Ovary (tissue), 9 donors: Measurements from ENCODE around the gene PCDHA1. TPM values are rescaled to one million over a fixed set of nuclear protein-coding genes. Genes with fewer than 3 reads are reported as not detected.
A peak's percentile ranks its signal among the peaks of the same experiment; 100 is the strongest.
"Not testable (repeated sequence)": the region's sequence is repeated elsewhere in the genome, so short reads cannot be mapped to it uniquely, and the experiment has no call there.

ENCODE experiments used
- DNase-seq, 5 donors: peaks; one replicate each; pipeline ENCODE4 v3.0.0-alpha.2; 2019 to 2020
- H3K27ac ChIP-seq, 2 donors: fragments of 200-600 bp; one replicate each; pipeline versions ENCODE4 v1.5.1 to v1.8.0; 2019 to 2022
- H3K27me3 ChIP-seq: fragments of 200-600 bp; one replicate; pipeline ENCODE4 v1.8.0; 2022
- H3K36me3 ChIP-seq: fragments of 200-600 bp; sonication (generic); one replicate; pipeline ENCODE4 v1.5.1; 2019
- H3K4me1 ChIP-seq: one replicate; pipeline ENCODE4 v1.8.1; 2013; ENCODE audit warnings: mild to moderate bottlenecking, moderate library complexity; ENCODE audit not compliant: insufficient read depth
- H3K4me3 ChIP-seq: fragments of 200-600 bp; sonication (generic); one replicate; pipeline ENCODE4 v1.5.1; 2017
- H3K9me3 ChIP-seq, 2 donors: fragments of 200-600 bp in 1 of 2; sonication (generic) in 1 of 2; one replicate each; pipeline versions ENCODE4 v1.5.1 to v1.8.1; 2013 to 2019; ENCODE audit warnings: mild to moderate bottlenecking in 1 of 2, moderate library complexity in 1 of 2
- EP300 ChIP-seq: sonication (generic); formaldehyde crosslinking; IDR thresholded peaks from one replicate; pipeline ENCODE4 v1.6.1; 2017; ENCODE audit warnings: antibody characterized with exemption
- POLR2A ChIP-seq: fragments of 450-650 bp; IDR thresholded peaks from one replicate; pipeline ENCODE4 v1.6.1; 2017; ENCODE audit warnings: antibody characterized with exemption, mild to moderate bottlenecking, moderate library complexity
- WGBS, 3 donors: extraction: QIAGEN DNeasy Blood & Tissue Kit in 1 of 3; methylation state at CpG; one replicate each; pipeline versions ENCODE4 v1.1.5 to v1.1.7; 2013 to 2017; 5-methylcytosine and 5-hydroxymethylcytosine counted together
- intact Hi-C, 4 donors: fragments of 100-400 bp; cut with DNase I; formaldehyde crosslinking; loops; one replicate each; pipeline versions ENCODE4 v1.11.0 to v1.15.1; 2022 to 2023
- polyA plus RNA-seq, 2 donors: library from polyadenylated mRNA; stranded (reverse); fragments of 200-250 nt in 1 of 2; fragments of 350-450 nt in 1 of 2; fragmentation: Illumina TruSeq in 1 of 2; extraction: RNeasy Lipid Tissue Mini Kit (QIAGEN cat#74804) in 1 of 2; gene quantifications; one replicate each; pipeline ENCODE4 v1.2.3, GENCODE V29; 2013 to 2014
- total RNA-seq, 7 donors: library from RNA; depleted of rRNA in 2 of 7; stranded (reverse); fragments of >200 nt in 2 of 7; fragmentation: NEBNext Ultra II Directional in 3 of 7; extraction: Animal tissue kit (Norgen Biotek cat#: 25700) in 3 of 7; gene quantifications; one replicate each; pipeline versions ENCODE4 v1.1.0 to v1.2.4, GENCODE V29; 2016 to 2023
- TF ChIP-seq, protein P1 (sequence below), 3 donors: fragments of 450-650 bp in 2 of 3; fragments of 200-600 bp in 1 of 3; IDR thresholded peaks; one replicate each; pipeline versions ENCODE4 v1.5.1 to v1.8.0; 2016 to 2022; ENCODE audit warnings: antibody characterized with exemption in 3 of 3, mild to moderate bottlenecking in 1 of 3
- donor health status: DM: no; HTN: no; CAD: no; lungs with moderate emphysema.
- donor health status: DM: no; HTN: no; CAD: no.
- donor health status: Bipolar disorder and iron deficiency.
- donor health status: DM: yes; HTN: yes; CAD: no.
- donor health status: DM: no; HTN: no; CAD: no.
- donor health status: DM: yes; HTN: yes; CAD: no.

The PCDHA1 gene
- total and polyA plus RNA-seq, 9 donors, result 0.05 TPM; not detected in 8

- Histone ChIP-seq H3K27me3 (no peaks in the 10 kb centered on the region), H3K36me3 (no peaks in the 10 kb centered on the region), H3K9me3 (peaks cover 0 to 35% of the 10 kb centered on the region in 2 donors), H3K27ac (no peak overlapping the region), H3K4me1 (no peaks in the 10 kb centered on the region), H3K4me3 (no peak overlapping the region)
- TF ChIP-seq EP300, result no peak
- TF ChIP-seq, protein P1, sequence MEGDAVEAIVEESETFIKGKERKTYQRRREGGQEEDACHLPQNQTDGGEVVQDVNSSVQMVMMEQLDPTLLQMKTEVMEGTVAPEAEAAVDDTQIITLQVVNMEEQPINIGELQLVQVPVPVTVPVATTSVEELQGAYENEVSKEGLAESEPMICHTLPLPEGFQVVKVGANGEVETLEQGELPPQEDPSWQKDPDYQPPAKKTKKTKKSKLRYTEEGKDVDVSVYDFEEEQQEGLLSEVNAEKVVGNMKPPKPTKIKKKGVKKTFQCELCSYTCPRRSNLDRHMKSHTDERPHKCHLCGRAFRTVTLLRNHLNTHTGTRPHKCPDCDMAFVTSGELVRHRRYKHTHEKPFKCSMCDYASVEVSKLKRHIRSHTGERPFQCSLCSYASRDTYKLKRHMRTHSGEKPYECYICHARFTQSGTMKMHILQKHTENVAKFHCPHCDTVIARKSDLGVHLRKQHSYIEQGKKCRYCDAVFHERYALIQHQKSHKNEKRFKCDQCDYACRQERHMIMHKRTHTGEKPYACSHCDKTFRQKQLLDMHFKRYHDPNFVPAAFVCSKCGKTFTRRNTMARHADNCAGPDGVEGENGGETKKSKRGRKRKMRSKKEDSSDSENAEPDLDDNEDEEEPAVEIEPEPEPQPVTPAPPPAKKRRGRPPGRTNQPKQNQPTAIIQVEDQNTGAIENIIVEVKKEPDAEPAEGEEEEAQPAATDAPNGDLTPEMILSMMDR (IDR thresholded peaks at IDR 0.05), result no peak
- no peak for TF ChIP-seq POLR2A
- 26 to 49% (median 44%) methylated on average over 2 of the region's 2 CpGs for WGBS, 3 donors
- DNase-seq, result no peak
- intact Hi-C loops, result no loop called here
These were observed 5.1 kb downstream of the PCDHA1 start for GRCh38 chr5:140791089-140791488.

GRCh38 chr5:140794595-140795258 is 8.8 kb downstream of the PCDHA1 start, which contains the start of gene PCDHA2:
TSS of gene PCDHA2 (plus strand) at chr5:140794852.
- intact Hi-C loops, result no loop called here
- H3K27ac ChIP-seq, result no peak within 1 kb of the TSS
- H3K4me3 ChIP-seq, result peak within 1 kb of the TSS; percentile 12
- 15 to 23% (median 18%) methylated on average over 27 of the region's 27 CpGs for WGBS, 3 donors
- no peaks in the 10 kb centered on the region for H3K36me3 ChIP-seq
- peaks cover 0 to 15% of the 10 kb centered on the region in 2 donors for H3K9me3 ChIP-seq
- H3K27me3 ChIP-seq, result no peaks in the 10 kb centered on the region
- DNase-seq, result no peak
- TF ChIP-seq EP300, result no peak
- no peak for TF ChIP-seq POLR2A
- TF ChIP-seq, protein P1 (IDR thresholded peaks at IDR 0.05), result no peak
- no peaks in the 10 kb centered on the region for H3K4me1 ChIP-seq

DNA sequence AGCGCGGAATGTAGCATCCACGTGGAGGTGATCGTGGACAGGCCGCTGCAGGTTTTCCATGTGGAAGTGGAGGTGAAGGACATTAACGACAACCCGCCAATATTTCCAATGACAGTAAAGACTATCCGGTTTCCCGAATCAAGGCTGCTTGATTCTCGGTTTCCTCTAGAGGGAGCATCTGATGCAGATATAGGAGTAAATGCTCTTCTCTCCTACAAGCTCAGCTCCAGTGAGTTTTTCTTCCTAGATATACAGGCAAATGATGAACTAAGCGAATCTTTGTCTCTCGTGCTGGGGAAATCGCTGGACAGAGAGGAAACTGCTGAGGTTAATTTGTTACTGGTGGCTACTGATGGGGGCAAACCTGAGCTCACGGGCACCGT is 9.3 kb downstream of the PCDHA1 start:
- DNase-seq, result no peak
- Histone ChIP-seq H3K27ac (no peak overlapping the region), H3K4me1 (no peaks in the 10 kb centered on the region), H3K9me3 (peaks cover 0 to 15% of the 10 kb centered on the region in 2 donors), H3K36me3 (no peaks in the 10 kb centered on the region), H3K4me3 (peak overlapping the region; percentile 12), H3K27me3 (no peaks in the 10 kb centered on the region)
- TF ChIP-seq EP300 (no peak), POLR2A (no peak)
- TF ChIP-seq, protein P1 (IDR thresholded peaks at IDR 0.05), result no peak
- 15 to 23% (median 23%) methylated on average over 15 of the region's 15 CpGs for WGBS, 3 donors
- intact Hi-C loops, result no loop called here

DNA sequence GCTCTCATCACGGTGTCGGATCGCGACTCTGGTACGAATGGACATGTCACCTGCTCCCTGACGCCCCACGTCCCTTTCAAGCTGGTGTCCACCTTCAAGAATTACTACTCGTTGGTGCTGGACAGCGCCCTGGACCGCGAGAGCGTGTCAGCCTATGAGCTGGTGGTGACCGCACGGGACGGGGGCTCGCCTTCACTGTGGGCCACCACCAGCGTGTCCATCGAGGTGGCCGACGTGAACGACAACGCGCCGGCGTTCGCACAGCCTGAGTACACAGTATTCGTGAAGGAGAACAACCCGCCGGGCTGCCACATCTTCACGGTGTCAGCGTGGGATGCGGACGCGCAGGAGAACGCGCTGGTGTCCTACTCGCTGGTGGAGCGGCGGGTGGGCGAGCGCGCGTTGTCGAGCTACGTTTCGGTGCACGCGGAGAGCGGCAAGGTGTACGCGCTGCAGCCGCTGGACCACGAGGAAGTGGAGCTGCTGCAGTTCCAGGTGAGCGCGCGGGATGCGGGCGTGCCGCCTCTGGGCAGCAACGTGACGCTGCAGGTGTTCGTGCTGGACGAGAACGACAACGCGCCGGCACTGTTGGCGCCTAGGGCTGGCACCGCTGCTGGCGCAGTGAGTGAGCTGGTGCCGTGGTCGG is 10.3 kb downstream of the PCDHA1 start:
- H3K27me3 ChIP-seq, H3K36me3 ChIP-seq, DNase-seq, H3K27ac ChIP-seq, H3K4me1 ChIP-seq, H3K4me3 ChIP-seq, intact Hi-C loops: not testable (repeated sequence)
- WGBS, 3 donors, result 42 to 60% (median 57%) methylated on average over 63 to 72 of the region's 72 CpGs
- peaks cover 0 to 15% of the 10 kb centered on the region in 2 donors for H3K9me3 ChIP-seq

GRCh38 chr5:140796718-140797095 is 10.8 kb downstream of the PCDHA1 start:
- Histone ChIP-seq H3K9me3 (peaks cover 0 to 15% of the 10 kb centered on the region in 2 donors), H3K27ac (no peak overlapping the region), H3K27me3 (no peaks in the 10 kb centered on the region), H3K4me1 (no peaks in the 10 kb centered on the region), H3K4me3 (no peak overlapping the region), H3K36me3 (no peaks in the 10 kb centered on the region)
- intact Hi-C loops, result no loop called here
- DNase-seq, result no peak
- TF ChIP-seq EP300, result no peak
- no peak for TF ChIP-seq POLR2A
- TF ChIP-seq, protein P1 (IDR thresholded peaks at IDR 0.05), result no peak
- WGBS, 3 donors, result 48 to 61% (median 60%) methylated on average over 38 to 39 of the region's 39 CpGs
